NCI-H2081 treated with DMSO at 0.1 percent for 48 hours (cell line): ENCODE results near the gene ZMIZ1.

Experiments used
- DNase-seq: peaks from one replicate; lab custom pipeline; 2025; lab: John Stamatoyannopoulos, UW

The ZMIZ1 gene

DNA sequence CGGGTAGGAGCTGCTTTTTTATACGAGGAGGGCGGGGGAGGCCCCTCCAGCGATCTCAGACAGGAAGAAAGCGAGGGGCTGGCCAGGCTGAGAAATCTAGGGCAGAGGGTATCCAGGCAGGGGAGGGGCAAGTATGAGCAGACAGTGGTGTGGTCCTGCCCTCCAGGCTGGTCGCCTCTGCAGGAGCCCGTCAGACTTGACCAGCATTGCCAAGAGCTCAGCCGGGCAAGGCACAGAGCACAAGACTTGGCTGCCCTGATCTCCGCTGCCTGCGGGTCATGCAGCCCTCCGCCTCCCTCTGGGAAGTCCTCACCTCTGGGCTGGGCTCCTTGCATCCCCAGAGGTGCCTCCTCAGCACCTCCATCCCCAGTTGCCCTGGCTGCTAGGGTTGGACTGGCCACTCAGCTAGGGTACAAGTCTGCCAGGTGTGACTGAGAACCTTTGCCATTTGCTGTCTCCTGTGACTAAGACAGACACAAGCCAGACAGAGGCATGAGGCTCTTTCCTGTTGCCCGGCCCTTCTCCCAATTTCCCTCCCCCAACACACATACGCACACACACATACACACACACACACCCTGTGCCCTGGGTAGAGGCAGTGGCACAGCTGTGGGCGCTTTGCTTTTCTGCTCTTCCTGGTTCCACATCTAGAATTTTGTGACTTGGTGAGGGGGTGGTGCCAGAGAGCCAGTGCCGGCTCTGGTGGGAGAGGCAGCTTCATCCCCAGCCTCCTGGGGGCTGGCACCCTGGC, 219.4 kb downstream of the ZMIZ1 start:
- no peak for DNase-seq

GRCh38 chr10:79289801-79290200, 221.0 kb downstream of the ZMIZ1 start:
- DNase-seq = no peak

- DNase-seq = no peak
These were observed 223.4 kb downstream of the ZMIZ1 start for GRCh38 chr10:79292026-79292766.

DNA sequence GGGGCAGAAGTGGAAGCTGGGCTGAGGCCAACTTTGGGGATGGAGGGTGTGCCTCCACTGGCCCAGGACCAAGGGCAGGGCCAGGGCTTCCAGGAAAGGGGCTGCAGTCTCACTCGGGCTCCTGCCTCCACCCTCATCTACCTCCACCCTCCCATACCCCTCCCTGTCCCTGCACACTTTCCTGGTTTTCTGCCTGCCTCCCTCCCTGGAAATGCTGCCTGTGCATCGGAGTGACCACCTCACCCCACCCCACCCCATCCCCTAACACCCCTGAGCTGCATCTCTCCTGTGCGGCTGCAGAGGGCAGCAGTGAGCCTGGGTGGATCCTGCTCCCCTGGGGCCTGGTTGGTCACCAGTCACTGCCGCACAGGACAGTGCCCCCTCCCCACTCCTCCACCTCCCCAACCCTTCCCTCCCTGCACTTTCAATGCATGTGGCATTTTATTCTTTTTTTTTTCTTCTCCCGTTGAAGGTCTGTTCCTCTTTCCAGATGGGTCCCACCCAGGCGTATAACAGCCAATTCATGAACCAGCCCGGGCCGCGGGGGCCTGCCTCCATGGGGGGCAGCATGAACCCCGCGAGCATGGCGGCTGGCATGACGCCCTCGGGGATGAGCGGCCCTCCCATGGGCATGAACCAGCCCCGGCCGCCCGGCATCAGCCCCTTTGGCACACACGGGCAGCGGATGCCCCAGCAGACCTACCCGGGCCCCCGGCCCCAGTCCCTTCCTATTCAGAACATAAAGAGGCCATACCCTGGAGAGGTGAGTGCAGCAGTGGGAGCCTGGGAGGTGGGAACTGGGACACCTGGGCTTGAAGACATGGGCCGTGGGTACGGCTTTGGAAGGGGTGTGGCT, 224.4 kb downstream of the ZMIZ1 start:
- DNase-seq = no peak

DNA sequence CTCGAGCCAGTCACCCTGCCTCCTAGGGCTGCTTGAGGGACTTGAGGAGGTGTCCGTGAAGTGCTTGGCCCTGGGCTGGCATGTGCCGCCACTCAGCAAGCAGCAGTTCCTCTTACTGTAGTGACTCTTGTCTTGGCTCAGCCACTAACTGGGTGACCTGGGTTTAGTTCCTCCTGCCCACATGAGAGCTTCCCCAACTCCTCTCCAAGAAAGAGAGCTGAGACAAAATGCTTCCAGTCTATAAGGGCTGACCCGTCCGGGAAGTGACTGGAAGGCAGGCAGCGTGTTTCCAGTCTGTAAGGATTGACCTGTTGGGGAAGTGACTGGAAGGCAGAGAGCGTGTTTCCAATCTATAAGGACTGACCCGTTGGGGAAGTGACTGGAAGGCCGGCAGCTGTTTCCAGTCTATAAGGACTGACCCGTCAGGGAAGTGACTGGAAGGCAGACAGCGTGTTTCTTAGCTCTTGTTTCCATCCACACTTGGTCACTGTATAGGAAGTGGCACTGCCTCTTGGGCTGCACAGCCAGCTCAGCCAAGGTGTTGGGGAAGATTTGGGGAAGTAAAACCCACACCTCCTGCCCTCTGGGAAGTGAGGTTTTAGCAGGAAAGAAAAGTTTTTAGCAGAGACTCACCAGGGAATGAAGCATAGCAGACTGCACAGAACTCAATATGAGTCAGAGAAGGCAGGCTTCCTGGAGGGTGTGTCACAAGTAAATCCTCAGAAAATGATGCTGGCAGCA, 225.2 kb downstream of the ZMIZ1 start:
- DNase-seq = no peak

DNA sequence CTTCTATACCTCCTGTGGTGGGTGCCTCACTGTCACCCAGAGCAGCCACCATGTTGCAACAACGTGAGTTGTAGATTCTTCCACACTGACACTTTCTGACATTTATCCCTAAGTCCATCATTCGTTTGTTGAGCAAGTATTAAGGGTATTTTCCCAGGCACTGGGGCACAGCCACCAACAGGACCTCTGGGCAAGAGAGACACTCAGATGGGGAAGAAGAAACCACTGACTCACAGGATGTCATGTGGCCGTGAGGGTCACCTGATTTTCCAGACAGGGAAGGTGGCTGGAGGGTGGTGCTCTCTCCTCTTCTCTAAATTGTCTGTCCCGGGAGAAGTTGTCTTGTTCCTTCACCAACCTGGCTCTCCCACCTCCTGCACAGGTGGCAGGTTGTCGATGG, 226.8 kb downstream of the ZMIZ1 start:
- DNase-seq = no peak

DNA sequence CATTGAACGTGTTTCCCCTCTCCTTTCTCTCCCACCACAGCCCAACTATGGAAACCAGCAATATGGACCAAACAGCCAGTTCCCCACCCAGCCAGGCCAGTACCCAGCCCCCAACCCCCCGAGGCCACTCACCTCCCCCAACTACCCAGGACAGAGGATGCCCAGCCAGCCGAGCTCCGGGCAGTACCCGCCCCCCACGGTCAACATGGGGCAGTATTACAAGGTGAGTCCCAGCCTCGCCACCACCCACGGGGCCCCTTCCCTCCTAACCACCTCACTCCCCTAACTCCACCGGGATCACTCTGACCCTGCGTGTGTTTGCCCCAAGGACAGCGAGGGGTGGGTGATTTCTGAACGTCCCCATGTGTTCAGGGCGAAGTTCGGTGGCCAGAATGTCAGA, 227.7 kb downstream of the ZMIZ1 start:
- DNase-seq = no peak

DNA sequence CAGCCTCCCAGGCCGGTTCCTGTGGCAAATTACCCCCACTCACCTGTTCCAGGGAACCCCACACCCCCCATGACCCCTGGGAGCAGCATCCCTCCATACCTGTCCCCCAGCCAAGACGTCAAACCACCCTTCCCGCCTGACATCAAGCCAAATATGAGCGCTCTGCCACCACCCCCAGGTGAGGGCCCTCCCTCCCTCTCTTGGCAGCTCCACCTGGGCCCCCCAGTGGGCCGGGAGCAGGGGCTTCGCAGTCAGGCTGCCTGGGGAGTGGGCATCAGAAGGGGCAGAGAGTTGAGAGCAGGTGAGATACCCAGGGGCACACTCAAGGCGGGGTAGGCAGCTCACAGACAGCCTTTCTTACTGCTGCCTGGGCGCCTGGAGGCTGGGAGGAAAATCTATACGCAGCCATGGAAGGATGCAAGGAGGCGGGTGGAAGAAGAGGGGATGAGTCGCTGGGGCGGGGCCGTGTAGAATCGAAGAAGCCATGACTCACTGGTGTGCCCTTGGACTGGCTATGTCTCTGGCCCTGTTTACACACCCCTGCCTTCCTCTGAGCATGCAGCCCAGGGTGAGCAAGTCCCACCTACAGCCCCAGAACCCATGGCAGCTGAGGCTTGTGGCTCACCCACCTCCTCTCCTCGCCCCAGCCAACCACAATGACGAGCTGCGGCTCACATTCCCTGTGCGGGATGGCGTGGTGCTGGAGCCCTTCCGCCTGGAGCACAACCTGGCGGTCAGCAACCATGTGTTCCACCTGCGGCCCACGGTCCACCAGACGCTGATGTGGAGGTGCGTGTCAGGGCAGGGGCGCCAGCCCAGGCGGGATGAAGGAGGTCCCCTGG, 229.9 kb downstream of the ZMIZ1 start:
- DNase-seq = no peak

- DNase-seq = no peak
These were observed 230.9 kb downstream of the ZMIZ1 start for GRCh38 chr10:79299397-79300241.

- no peak for DNase-seq
These were observed 231.9 kb downstream of the ZMIZ1 start for GRCh38 chr10:79300711-79301110.

DNA sequence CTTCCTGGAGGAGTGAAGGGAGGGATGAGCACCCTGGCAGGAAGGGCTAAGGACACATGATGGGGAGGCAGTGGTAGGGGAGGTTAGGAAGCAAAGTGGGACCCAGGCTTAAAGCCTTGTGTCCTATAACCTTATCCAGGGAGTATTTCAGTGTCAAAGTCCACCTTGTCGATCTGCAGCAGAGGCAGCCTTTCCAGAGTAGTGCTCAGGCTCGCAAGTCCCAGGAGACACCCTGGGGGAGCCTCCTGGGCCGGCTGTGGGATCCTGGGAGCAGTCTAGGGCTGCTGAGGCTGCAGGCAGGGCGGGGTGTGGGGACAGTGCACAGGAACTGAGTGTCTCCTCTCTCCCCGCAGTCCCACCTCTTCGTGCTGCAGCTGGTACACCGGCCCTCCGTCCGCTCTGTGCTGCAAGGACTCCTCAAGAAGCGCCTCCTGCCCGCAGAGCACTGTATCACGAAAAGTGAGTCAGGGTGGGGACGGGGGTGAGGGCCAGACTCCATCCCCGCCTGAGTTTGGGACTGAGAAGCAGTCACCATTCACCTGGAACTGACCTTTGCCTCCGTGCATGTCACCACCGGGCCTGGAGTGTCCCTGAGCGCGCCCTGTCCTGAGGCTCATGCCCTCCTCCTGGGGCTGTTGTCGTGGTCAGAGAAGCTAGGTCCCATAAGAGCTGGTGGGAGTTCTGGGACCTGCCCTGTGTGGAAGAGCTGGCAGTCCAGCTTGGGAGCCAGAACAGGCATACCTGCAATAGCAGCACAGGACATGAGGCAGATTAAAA, 233.2 kb downstream of the ZMIZ1 start:
- DNase-seq = no peak

GRCh38 chr10:79303631-79304478, 235.1 kb downstream of the ZMIZ1 start:
- no peak for DNase-seq

- no peak for DNase-seq
These were observed 235.8 kb downstream of the ZMIZ1 start for GRCh38 chr10:79304479-79305087.

DNA sequence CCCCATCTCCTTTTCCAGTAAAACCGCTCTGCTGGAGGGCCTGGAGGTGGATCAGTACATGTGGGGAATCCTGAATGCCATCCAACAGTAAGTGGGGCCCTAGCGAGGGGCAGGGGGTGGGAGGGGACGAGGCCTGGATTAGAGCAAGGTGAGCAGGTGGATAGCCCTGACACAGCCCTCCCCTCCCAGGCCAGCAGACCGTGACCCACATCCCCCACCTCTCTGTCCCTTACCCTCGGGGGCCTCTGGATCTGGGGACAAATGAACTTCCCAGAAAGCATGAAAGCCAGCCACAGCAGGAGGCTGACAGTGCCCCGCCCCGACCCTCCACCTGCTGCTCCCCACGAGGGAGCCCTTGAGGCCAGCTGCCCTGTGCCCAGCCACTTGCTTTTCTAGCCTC, 236.7 kb downstream of the ZMIZ1 start:
- DNase-seq = no peak

- no peak for DNase-seq
These were observed 237.2 kb downstream of the ZMIZ1 start for GRCh38 chr10:79305988-79306387.

- no peak for DNase-seq
These were observed 238.0 kb downstream of the ZMIZ1 start for GRCh38 chr10:79306644-79307220.

DNA sequence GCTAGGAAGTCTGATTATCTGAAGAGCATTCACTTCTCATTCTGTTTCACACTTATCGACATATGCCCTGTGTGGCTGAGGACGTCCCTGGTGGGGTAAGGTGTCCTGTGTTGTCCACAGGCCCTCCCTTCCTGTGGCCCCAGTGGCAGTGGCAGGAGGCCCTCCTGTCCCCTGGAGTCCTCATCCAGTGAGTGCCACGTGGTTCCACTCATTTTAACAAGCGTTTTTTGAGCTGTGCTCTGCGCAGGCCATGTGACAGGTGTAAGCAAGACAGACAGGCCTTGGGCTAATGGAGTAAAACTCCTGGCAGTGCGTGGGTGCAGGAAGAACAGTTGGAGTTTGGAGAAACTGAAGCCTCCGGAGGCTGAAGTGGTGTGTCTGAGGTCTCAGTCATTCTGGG, 239.2 kb downstream of the ZMIZ1 start:
- no peak for DNase-seq
